ENCODE results near the gene ELMO1. TPM values are rescaled to one million over a fixed set of nuclear protein-coding genes. Genes with fewer than 3 reads are reported as not detected.

ELMO1 gene
- total and polyA plus RNA-seq, 2 experiments from 2014 or later: 6.5 to 24.9 TPM

DNA sequence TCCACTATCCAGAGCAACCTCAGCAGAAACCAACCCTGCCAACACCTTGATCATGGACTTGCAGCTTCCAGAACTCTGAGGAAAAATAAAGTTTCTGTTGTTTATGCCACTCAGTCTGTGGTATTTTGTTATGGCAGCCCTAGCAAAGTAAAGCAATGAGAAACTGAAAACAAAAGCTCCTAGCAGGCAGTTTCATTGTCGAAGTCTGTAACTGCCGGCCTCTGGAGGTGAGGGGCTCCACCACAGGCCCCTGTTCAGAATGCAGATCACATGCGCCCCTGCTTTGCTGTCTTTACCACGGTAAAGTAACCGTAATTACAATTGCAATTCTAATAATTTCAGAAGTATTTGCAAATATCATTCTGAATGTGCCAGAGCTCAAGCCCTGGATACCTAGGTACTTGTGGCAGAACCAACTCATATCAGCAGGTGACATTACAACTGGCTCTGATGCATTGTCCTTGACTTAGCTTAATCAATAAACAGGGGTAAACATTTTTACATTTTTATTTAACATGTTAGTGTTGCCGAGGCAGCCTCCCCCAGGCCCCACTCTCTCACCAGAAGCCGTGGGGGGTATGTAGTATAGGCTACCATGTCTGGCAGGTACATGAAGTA, 193.2 kb downstream of the ELMO1 start:
- no peak overlapping the region for H3K4me2 ChIP-seq
- Mint-ChIP-seq H3K36me3 (ENCODE audit: low read depth) (peaks cover 23% of the 10 kb centered on the region), H3K4me3 (no peak overlapping the region), H3K27me3 (ENCODE audit: insufficient read depth, low read depth, poor library complexity) (peaks cover 5% of the 10 kb centered on the region), H3K9me3 (peaks cover 13% of the 10 kb centered on the region), H3K4me1 (peaks cover 25% of the 10 kb centered on the region), H3K27ac (no peak overlapping the region)
- H3K27ac ChIP-seq (ENCODE audit: low read depth): peak overlapping the region; percentile 26; the same call in 1 of the 2 replicates
- H4K20me1 ChIP-seq (replicated peaks; ENCODE audit: insufficient read depth): no peaks in the 10 kb centered on the region
- H3K4me1 ChIP-seq (ENCODE audit: insufficient read depth): peaks cover 16% of the 10 kb centered on the region; the same call in 1 of the 2 replicates
- no peak overlapping the region for H2AFZ ChIP-seq
- H3K27me3 ChIP-seq (ENCODE audit: insufficient read depth): no peaks in the 10 kb centered on the region
- no peak overlapping the region for H3K4me3 ChIP-seq
- DNase-seq (ENCODE audit: low spot score) (no peak), ATAC-seq (peak; percentile 52)
- no peaks in the 10 kb centered on the region for H3K36me3 ChIP-seq (ENCODE audit: insufficient read depth)
- no peaks in the 10 kb centered on the region for H3K79me2 ChIP-seq (replicated peaks; ENCODE audit: insufficient read depth)
- no peaks in the 10 kb centered on the region for H3F3A ChIP-seq (replicated peaks; ENCODE audit: low read depth)
- no peaks in the 10 kb centered on the region for H3K9me2 ChIP-seq (ENCODE audit: insufficient read depth)
- TF ChIP-seq EZH2 (IDR thresholded peaks at IDR 0.05; ENCODE audit: low read depth, unreplicated experiment): no peak
- TF ChIP-seq, protein P1, sequence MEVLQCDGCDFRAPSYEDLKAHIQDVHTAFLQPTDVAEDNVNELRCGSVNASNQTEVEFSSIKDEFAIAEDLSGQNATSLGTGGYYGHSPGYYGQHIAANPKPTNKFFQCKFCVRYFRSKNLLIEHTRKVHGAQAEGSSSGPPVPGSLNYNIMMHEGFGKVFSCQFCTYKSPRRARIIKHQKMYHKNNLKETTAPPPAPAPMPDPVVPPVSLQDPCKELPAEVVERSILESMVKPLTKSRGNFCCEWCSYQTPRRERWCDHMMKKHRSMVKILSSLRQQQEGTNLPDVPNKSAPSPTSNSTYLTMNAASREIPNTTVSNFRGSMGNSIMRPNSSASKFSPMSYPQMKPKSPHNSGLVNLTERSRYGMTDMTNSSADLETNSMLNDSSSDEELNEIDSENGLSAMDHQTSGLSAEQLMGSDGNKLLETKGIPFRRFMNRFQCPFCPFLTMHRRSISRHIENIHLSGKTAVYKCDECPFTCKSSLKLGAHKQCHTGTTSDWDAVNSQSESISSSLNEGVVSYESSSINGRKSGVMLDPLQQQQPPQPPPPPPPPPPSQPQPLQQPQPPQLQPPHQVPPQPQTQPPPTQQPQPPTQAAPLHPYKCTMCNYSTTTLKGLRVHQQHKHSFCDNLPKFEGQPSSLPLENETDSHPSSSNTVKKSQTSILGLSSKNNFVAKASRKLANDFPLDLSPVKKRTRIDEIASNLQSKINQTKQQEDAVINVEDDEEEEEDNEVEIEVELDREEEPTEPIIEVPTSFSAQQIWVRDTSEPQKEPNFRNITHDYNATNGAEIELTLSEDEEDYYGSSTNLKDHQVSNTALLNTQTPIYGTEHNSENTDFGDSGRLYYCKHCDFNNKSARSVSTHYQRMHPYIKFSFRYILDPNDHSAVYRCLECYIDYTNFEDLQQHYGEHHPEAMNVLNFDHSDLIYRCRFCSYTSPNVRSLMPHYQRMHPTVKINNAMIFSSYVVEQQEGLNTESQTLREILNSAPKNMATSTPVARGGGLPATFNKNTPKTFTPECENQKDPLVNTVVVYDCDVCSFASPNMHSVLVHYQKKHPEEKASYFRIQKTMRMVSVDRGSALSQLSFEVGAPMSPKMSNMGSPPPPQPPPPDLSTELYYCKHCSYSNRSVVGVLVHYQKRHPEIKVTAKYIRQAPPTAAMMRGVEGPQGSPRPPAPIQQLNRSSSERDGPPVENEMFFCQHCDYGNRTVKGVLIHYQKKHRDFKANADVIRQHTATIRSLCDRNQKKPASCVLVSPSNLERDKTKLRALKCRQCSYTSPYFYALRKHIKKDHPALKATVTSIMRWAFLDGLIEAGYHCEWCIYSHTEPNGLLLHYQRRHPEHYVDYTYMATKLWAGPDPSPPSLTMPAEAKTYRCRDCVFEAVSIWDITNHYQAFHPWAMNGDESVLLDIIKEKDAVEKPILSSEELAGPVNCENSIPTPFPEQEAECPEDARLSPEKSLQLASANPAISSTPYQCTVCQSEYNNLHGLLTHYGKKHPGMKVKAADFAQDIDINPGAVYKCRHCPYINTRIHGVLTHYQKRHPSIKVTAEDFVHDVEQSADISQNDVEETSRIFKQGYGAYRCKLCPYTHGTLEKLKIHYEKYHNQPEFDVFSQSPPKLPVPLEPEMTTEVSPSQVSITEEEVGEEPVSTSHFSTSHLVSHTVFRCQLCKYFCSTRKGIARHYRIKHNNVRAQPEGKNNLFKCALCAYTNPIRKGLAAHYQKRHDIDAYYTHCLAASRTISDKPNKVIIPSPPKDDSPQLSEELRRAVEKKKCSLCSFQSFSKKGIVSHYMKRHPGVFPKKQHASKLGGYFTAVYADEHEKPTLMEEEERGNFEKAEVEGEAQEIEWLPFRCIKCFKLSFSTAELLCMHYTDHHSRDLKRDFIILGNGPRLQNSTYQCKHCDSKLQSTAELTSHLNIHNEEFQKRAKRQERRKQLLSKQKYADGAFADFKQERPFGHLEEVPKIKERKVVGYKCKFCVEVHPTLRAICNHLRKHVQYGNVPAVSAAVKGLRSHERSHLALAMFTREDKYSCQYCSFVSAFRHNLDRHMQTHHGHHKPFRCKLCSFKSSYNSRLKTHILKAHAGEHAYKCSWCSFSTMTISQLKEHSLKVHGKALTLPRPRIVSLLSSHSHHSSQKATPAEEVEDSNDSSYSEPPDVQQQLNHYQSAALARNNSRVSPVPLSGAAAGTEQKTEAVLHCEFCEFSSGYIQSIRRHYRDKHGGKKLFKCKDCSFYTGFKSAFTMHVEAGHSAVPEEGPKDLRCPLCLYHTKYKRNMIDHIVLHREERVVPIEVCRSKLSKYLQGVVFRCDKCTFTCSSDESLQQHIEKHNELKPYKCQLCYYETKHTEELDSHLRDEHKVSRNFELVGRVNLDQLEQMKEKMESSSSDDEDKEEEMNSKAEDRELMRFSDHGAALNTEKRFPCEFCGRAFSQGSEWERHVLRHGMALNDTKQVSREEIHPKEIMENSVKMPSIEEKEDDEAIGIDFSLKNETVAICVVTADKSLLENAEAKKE (CRISPR knock-in tag; IDR thresholded peaks at IDR 0.05): no peak
- no peak for TF ChIP-seq NANOG (IDR thresholded peaks at IDR 0.05; ENCODE audit: borderline replicate concordance)
- TF ChIP-seq ZNF114 (CRISPR knock-in tag; IDR thresholded peaks at IDR 0.05): no peak
- TF ChIP-seq EZH2phosphoT487 (IDR thresholded peaks at IDR 0.05; ENCODE audit: unreplicated experiment): no peak
- TF ChIP-seq, protein P2, sequence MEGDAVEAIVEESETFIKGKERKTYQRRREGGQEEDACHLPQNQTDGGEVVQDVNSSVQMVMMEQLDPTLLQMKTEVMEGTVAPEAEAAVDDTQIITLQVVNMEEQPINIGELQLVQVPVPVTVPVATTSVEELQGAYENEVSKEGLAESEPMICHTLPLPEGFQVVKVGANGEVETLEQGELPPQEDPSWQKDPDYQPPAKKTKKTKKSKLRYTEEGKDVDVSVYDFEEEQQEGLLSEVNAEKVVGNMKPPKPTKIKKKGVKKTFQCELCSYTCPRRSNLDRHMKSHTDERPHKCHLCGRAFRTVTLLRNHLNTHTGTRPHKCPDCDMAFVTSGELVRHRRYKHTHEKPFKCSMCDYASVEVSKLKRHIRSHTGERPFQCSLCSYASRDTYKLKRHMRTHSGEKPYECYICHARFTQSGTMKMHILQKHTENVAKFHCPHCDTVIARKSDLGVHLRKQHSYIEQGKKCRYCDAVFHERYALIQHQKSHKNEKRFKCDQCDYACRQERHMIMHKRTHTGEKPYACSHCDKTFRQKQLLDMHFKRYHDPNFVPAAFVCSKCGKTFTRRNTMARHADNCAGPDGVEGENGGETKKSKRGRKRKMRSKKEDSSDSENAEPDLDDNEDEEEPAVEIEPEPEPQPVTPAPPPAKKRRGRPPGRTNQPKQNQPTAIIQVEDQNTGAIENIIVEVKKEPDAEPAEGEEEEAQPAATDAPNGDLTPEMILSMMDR (conservative IDR thresholded peaks at IDR 0.05; ENCODE audit: low read depth in 2 of 2): no peak
- no peak for TF ChIP-seq JUNB (IDR thresholded peaks at IDR 0.05; ENCODE audit: unreplicated experiment)
- TF ChIP-seq ZNF331 (CRISPR knock-in tag; IDR thresholded peaks at IDR 0.05; ENCODE audit: low read depth): no peak
- TF ChIP-seq, protein P3, sequence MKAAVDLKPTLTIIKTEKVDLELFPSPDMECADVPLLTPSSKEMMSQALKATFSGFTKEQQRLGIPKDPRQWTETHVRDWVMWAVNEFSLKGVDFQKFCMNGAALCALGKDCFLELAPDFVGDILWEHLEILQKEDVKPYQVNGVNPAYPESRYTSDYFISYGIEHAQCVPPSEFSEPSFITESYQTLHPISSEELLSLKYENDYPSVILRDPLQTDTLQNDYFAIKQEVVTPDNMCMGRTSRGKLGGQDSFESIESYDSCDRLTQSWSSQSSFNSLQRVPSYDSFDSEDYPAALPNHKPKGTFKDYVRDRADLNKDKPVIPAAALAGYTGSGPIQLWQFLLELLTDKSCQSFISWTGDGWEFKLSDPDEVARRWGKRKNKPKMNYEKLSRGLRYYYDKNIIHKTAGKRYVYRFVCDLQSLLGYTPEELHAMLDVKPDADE (IDR thresholded peaks at IDR 0.05): no peak
- TF ChIP-seq POLR2AphosphoS5 (IDR thresholded peaks at IDR 0.05; ENCODE audit: low read depth): no peak
- no peak for TF ChIP-seq STAT1 (IDR thresholded peaks at IDR 0.05; ENCODE audit: unreplicated experiment)
- TF ChIP-seq, protein P4, sequence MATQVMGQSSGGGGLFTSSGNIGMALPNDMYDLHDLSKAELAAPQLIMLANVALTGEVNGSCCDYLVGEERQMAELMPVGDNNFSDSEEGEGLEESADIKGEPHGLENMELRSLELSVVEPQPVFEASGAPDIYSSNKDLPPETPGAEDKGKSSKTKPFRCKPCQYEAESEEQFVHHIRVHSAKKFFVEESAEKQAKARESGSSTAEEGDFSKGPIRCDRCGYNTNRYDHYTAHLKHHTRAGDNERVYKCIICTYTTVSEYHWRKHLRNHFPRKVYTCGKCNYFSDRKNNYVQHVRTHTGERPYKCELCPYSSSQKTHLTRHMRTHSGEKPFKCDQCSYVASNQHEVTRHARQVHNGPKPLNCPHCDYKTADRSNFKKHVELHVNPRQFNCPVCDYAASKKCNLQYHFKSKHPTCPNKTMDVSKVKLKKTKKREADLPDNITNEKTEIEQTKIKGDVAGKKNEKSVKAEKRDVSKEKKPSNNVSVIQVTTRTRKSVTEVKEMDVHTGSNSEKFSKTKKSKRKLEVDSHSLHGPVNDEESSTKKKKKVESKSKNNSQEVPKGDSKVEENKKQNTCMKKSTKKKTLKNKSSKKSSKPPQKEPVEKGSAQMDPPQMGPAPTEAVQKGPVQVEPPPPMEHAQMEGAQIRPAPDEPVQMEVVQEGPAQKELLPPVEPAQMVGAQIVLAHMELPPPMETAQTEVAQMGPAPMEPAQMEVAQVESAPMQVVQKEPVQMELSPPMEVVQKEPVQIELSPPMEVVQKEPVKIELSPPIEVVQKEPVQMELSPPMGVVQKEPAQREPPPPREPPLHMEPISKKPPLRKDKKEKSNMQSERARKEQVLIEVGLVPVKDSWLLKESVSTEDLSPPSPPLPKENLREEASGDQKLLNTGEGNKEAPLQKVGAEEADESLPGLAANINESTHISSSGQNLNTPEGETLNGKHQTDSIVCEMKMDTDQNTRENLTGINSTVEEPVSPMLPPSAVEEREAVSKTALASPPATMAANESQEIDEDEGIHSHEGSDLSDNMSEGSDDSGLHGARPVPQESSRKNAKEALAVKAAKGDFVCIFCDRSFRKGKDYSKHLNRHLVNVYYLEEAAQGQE (IDR thresholded peaks at IDR 0.05; ENCODE audit: unreplicated experiment): no peak
- no peak for TF ChIP-seq CREB1 (CRISPR knock-in tag; IDR thresholded peaks at IDR 0.05; ENCODE audit: low read depth)

Data from GM23338 (cell line).